Glomerular visceral epithelial cell (primary cell): ENCODE measurements around the gene CSTPP1.

ENCODE experiments used
- DNase-seq: peaks from one replicate; pipeline ENCODE4 v3.0.0-alpha.2; 2016; ENCODE audit errors: extremely low spot score

The CSTPP1 gene

GRCh38 chr11:47208628-47209027 is 272.1 kb downstream of the CSTPP1 start:
- DNase-seq: no peak
